Activated T-cell treated with anti-CD3 and anti-CD28 coated beads for 24 hours (primary cell): ENCODE measurements around the gene SCP2D1.

Source experiments
- DNase-seq: peaks from one replicate; pipeline ENCODE4 v3.0.0-alpha.2; 2020; ENCODE audit warnings: low read depth

SCP2D1 gene

DNA sequence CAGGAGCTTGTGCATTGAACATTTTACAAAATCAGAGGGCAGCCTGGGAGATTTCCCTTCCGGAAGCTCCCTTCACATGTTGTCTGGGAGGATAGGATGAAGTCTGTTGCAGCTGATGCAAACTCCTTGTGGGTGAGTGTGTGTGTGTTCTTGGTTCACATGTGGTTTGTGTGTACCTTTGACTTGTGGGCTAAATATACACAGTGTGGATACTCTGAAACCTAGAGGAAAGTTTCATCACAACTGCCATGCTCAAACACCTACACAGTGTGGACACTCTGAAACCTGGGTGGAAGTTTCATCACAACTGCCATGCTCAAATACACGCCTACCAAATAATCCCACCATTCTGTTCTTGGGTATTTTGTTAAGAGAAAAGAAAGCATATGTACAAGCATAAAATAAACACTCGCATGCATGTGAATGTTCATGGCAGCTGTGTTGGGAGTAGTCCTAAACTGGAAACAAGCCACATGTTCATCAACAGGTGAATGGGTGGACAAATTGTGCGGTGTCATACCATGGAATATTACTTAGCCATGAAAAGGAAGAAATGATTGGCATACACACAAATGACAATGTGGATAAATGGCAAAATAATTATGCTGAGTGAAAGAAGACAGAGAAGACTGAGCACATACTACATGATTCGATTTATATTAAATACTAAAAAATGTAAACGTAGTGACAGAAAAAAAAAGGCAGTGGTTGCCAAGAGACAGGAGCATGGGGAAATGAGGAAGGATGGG lies 1.8 kb downstream of the SCP2D1 start:
- DNase-seq = no peak

DNA sequence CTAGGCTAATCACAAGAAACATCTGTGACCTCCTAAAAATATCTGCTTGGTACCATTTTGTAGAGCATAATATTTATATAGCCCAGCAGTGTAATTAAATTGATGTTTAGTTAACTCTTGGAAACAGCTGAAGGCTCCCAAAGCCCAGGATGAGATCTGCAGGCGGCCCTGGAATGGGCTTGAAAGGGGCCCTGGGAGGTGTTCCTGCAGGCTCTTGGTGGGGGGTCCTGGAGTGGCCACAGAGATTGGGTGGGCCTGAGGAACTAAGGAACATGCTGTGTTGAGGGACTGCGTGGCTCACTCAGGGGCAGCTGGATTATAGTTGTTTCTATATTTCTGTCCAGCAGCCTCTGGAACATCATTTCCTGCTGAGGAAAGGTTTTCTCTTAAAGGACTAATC lies 9.2 kb downstream of the SCP2D1 start:
- no peak for DNase-seq

DNA sequence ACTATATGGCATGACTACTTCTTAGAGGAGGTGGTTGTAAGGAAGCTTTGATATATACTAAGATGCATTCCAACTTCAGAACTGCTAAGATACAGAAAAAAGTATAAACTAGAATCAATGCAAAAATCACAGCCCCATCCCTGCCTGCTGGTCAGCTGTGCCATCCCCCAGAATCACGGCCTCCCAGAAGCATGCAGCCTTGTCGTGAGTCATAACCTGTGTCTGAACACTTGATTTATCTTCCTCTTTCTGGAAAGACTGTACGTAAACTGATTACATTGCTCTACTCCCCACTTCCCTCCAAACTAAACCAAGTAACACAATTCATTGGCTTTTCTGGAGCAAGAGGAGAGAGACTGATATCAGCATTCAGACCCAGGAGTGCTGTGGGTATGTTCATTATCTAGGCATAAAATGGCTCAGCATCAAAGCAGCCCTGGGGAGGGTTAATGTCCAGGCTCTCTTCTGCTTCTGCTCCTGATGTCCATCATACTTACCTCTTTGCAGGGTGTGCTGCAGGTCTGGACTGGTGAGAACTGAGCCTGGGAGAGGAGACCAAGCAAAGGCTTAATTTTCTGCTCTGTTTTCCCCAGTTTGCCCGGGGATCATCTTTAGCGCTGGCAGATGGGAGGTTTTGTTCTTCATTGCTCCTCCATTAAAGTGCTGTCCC lies 18.4 kb downstream of the SCP2D1 start:
- DNase-seq = no peak

- no peak for DNase-seq
Observed at GRCh38 chr20:18832546-18833200, 19.1 kb downstream of the SCP2D1 start.

- DNase-seq = no peak
Observed at GRCh38 chr20:18835466-18836256, 22.1 kb downstream of the SCP2D1 start.

DNA sequence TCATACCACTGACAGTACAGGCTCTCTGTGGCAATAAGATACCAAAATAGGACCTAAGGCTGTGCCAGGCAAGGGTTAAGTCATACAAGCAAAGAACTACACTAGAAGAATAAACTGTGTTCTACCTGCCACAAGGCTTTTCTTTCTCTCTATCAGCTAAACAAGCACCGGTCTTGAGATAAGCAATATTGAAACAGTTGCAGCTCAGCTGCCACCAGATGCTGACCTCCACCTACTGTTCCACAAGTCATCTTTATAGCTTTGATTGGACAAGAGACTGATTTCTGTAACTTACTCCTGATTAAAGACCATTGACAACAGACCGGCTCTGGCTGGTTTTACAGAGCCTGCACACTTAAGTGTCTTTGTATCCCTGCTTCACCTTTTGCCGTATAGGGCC lies 24.1 kb downstream of the SCP2D1 start:
- no peak for DNase-seq

DNA sequence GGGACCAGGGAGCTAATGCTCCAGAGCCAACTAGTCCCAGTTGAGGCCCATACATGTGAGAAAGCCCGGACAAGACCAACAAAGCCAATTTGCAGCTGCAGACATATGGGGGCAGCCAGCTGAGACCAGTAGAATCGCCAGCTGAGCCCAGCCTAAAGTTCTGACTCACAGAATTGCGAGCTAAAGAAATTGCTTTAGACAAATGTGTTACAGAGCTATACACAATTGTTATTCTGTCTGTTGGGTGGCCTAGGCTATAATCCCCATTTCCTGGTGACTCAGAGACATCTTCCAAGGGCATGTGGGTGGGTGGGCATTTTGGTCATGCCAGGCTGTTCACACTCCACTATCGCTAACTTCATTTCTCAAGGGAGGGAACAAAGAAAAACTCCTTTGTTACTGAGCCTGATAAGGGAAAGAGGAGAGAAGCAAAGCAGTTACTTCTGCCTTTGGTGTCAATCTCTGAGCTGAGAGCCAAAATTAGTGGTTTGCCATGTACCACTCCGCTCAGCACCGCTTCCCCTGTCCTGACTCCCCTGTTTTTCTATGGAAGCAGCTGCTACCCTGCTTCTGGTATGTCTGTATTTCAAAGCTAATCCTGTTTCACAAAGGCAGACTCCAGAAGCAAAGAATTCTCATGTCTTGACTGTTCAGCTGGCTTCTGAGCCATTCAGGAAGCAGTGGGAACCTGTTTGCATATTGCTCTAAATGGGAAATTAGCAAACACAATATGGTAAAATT lies 26.1 kb downstream of the SCP2D1 start:
- no peak for DNase-seq

DNA sequence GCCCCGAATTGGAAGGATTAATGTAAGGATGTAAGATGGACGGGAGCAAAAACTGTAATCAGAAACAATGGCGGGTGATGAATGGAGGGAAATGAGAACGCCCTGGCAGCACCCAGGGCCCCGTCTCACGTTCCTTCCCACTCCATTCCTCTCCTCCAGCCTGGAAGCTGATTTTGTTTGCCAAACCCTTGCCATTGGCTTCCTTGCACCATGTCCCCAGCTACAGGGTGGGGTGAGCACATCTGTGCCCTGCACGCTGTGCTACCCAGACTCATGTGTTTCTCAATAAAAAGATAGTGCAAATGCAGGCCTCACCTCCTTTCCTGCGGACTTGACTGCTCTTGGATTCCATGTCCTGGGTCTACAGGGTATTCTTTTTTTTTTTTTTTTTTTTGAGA lies 26.7 kb downstream of the SCP2D1 start:
- no peak for DNase-seq

DNA sequence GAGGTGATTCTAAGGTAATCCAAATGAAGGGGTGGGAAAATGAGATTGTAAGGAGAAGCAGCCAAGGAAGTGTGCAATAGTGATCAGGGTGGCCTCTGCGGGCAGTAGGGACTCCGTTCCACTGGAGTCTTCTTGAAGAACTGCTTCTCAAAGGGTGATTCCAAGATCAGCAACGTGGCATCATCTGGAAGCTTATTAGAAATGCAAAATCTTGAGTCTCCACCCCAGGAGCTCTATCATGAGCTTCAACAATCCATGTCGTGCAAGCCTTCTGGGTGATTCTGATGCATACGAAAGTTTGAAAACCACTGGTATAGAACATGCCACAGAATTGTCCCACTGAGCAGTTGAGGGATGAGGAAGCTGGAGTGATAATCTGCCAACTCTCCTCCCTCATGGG lies 31.4 kb downstream of the SCP2D1 start:
- no peak for DNase-seq

- DNase-seq = no peak
Observed at GRCh38 chr20:18847226-18847755, 33.7 kb downstream of the SCP2D1 start.

DNA sequence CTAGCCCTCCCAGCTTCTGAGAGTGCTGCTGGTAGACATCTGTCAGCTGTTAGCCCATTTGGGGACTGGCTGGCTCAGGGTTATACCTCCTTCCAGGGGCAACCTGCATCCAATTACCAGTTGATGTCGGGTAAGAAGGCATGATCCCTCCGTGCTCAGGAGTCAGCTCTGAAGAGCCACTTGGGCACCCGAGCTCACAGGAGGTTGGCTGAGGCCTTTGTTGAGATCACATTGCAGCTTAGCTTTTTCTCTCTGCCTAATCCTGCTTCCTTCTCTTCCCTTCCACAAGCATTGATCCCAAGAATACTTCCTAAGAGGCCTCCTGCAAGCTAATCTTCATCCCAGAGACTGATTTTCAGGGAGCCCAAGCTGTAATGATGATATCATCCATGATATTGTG lies 35.5 kb downstream of the SCP2D1 start:
- DNase-seq = no peak

- no peak for DNase-seq
Observed at GRCh38 chr20:18851629-18852028, 38.0 kb downstream of the SCP2D1 start.

- DNase-seq = no peak
Observed at GRCh38 chr20:18852318-18852717, 38.7 kb downstream of the SCP2D1 start.

- no peak for DNase-seq
Observed at GRCh38 chr20:18853216-18853615, 39.6 kb downstream of the SCP2D1 start.

- DNase-seq = no peak
Observed at GRCh38 chr20:18853946-18854646, 40.5 kb downstream of the SCP2D1 start.

GRCh38 chr20:18855882-18856281 lies 42.3 kb downstream of the SCP2D1 start:
- DNase-seq = no peak

GRCh38 chr20:18856873-18857272 lies 43.3 kb downstream of the SCP2D1 start:
- DNase-seq = no peak

- no peak for DNase-seq
Observed at GRCh38 chr20:18857640-18858039, 44.1 kb downstream of the SCP2D1 start.

DNA sequence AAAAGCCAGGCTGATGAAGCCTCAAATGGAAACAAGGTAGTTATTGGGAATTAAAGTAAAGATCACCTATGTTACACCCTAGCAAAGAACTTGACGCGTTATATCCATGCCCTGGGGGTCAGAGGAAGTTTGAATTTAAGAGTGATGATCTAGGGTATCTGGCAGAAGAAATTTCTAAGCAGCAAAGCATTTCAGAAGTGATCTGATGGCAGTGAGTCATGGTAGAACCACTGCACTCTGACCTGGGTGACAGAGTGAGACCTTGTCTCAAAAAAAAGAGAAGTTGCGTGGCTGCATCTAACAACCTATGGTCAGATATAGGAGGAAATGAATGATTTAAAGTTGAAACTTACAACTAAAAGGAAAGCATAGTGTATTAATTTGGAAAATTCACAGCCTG lies 45.2 kb downstream of the SCP2D1 start:
- no peak for DNase-seq
